ENCODE measurements around the gene ALG3.

DNA sequence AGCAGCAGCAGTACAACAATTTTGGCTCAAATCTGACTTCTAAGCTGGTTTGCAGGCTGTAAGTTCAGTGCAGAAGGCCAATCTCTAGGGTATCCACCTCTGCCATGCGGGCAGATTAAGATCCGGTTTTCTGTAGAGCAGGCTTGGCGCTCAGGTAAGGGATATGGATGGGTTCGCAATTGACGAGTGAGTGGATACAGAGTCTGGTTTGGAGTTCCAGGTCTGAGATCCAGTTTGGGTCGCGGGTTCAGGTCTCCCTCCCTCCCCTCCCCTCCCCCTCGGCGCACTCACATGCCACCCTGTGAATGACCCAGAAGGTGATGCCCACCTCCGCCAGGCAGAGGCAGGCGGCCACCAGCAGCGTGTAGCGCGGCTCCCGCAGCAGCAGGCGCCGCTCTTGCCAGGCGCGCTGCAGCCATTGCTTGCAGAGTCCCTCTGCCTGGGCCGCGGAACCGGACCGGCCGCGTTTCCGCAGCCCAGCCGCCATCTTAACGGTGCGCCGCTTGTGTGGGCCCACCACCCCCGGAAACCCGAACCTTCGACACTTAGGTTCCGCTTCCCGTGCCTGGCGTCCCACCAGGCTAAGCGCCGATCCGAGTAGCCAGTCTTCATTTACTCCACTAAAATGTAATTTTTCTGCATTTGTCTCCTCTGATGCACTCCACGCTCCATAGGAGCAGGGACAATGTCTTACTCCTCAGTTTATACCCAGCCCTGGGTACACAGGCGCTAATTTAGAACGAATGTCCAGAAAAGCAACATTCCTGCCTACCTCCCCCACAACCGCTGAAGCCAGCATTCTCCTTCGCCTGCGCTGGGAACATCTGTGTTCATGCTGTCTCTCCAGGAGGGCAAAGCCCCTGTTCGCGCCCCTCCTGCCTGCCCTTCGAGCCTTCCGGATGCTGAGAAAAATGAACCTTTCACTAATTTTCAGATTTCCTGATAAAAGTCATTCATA is at the start of gene ALG3:
- TF ChIP-seq, protein P1, sequence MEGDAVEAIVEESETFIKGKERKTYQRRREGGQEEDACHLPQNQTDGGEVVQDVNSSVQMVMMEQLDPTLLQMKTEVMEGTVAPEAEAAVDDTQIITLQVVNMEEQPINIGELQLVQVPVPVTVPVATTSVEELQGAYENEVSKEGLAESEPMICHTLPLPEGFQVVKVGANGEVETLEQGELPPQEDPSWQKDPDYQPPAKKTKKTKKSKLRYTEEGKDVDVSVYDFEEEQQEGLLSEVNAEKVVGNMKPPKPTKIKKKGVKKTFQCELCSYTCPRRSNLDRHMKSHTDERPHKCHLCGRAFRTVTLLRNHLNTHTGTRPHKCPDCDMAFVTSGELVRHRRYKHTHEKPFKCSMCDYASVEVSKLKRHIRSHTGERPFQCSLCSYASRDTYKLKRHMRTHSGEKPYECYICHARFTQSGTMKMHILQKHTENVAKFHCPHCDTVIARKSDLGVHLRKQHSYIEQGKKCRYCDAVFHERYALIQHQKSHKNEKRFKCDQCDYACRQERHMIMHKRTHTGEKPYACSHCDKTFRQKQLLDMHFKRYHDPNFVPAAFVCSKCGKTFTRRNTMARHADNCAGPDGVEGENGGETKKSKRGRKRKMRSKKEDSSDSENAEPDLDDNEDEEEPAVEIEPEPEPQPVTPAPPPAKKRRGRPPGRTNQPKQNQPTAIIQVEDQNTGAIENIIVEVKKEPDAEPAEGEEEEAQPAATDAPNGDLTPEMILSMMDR (conservative IDR thresholded peaks at IDR 0.05): no peak
- peak; percentile 81; the same call in 1 of the 2 replicates for TF ChIP-seq ZFX (IDR thresholded peaks at IDR 0.05)

Measured in C4-2B (cell line).